ENCODE measurements around the gene SNCA. TPM values are rescaled to one million over a fixed set of nuclear protein-coding genes. Genes with fewer than 3 reads are reported as not detected.

Gene SNCA
- polyA plus RNA-seq, 3 donors: 13.2 to 39.4 (median 24.3) TPM

DNA sequence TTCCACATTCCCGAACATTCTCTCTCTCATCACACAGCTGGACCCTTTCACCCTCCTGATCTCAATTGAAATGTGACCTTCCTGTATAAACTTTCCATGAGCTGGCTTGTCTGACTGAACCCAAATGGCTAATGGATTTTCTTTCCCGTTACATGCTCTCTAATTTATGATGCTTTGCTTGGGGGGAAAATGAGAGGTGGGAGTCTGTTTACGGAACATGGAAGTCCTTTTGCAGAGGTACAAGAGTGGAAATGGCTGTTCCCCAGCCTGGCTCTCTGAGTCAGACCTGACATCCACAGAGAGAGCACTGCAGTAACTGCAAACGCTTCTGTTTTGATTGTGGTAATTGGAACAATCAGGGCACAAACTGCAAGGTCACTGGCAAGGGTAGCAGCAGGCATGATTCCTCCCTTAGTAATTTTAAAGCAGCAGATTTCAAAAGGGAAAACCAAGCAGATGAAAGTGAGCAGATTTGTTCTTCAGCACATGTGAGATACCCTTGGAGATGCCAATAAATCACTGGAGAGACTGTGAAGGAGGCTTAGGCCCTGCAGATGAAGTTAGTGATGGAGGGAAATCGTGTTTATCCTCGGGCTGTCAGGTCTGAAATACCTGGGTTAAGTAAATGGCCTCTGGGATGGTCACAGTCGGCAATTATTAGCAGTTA lies 83.9 kb downstream of the SNCA start:
- H3K4me3 ChIP-seq (replicated peaks in 1 of 3; ENCODE audit: low read depth in 2 of 3, low read length in 3 of 3): no peak overlapping the region
- no peaks in the 10 kb centered on the region for H3K27me3 ChIP-seq (ENCODE audit: control insufficient read depth in 2 of 2, insufficient read depth in 2 of 2, low read length in 2 of 2)
- no peak overlapping the region for H3K27ac Mint-ChIP-seq
- TF ChIP-seq, protein P1, sequence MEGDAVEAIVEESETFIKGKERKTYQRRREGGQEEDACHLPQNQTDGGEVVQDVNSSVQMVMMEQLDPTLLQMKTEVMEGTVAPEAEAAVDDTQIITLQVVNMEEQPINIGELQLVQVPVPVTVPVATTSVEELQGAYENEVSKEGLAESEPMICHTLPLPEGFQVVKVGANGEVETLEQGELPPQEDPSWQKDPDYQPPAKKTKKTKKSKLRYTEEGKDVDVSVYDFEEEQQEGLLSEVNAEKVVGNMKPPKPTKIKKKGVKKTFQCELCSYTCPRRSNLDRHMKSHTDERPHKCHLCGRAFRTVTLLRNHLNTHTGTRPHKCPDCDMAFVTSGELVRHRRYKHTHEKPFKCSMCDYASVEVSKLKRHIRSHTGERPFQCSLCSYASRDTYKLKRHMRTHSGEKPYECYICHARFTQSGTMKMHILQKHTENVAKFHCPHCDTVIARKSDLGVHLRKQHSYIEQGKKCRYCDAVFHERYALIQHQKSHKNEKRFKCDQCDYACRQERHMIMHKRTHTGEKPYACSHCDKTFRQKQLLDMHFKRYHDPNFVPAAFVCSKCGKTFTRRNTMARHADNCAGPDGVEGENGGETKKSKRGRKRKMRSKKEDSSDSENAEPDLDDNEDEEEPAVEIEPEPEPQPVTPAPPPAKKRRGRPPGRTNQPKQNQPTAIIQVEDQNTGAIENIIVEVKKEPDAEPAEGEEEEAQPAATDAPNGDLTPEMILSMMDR (IDR thresholded peaks at IDR 0.05): no peak
- no peaks in the 10 kb centered on the region for H3K4me1 Mint-ChIP-seq
- no peak for DNase-seq
- H3K36me3 Mint-ChIP-seq: no peaks in the 10 kb centered on the region
- no peak overlapping the region for H2AFZ ChIP-seq (ENCODE audit: insufficient read depth, low read depth, low read length, poor library complexity, severe bottlenecking)
- H4K20me1 ChIP-seq (ENCODE audit: insufficient read depth, low read length): no peaks in the 10 kb centered on the region
- 100% methylated on average over 3 of the region's 7 CpGs for WGBS (ENCODE audit: insufficient coverage)
- H3K4me2 ChIP-seq (replicated peaks; ENCODE audit: extremely low read depth, low read length, poor library complexity, severe bottlenecking): no peak overlapping the region
- no peaks in the 10 kb centered on the region for H3K9me3 Mint-ChIP-seq
- no peaks in the 10 kb centered on the region for H3K4me1 ChIP-seq (ENCODE audit: control insufficient read depth in 1 of 2, insufficient read depth in 2 of 2, low read length in 2 of 2)
- H3K79me2 ChIP-seq (ENCODE audit: insufficient read depth, low read length): no peaks in the 10 kb centered on the region
- H3K9ac ChIP-seq (ENCODE audit: insufficient read depth, low read length, poor library complexity, severe bottlenecking): no peak overlapping the region
- no peak overlapping the region for H3K4me3 Mint-ChIP-seq
- H3K27me3 Mint-ChIP-seq (ENCODE audit: low read depth in 3 of 3): peaks cover 0 to 2% (median 0%) of the 10 kb centered on the region in 3 donors
- H3K9me3 ChIP-seq (replicated peaks in 1 of 2; ENCODE audit: control insufficient read depth in 1 of 2, insufficient read depth in 1 of 2, low read length in 2 of 2): no peaks in the 10 kb centered on the region
- H3K27ac ChIP-seq (ENCODE audit: low read depth in 1 of 2, low read length in 2 of 2): no peak overlapping the region
- no peaks in the 10 kb centered on the region for H3K36me3 ChIP-seq (replicated peaks in 1 of 2; ENCODE audit: control insufficient read depth in 1 of 2, insufficient read depth in 2 of 2, low read length in 2 of 2)
- intact Hi-C loops (cut with micrococcal nuclease): no loop called here

- H3K36me3 ChIP-seq (replicated peaks in 1 of 2; ENCODE audit: control insufficient read depth in 1 of 2, insufficient read depth in 2 of 2, low read length in 2 of 2): no peaks in the 10 kb centered on the region
- H3K27ac ChIP-seq (ENCODE audit: low read depth in 1 of 2, low read length in 2 of 2): no peak overlapping the region
- Mint-ChIP-seq H3K27ac (no peak overlapping the region), H3K4me3 (no peak overlapping the region), H3K4me1 (no peaks in the 10 kb centered on the region), H3K27me3 (ENCODE audit: low read depth in 3 of 3) (peaks cover 0 to 2% (median 0%) of the 10 kb centered on the region in 3 donors), H3K9me3 (no peaks in the 10 kb centered on the region), H3K36me3 (no peaks in the 10 kb centered on the region)
- H3K4me3 ChIP-seq (replicated peaks in 1 of 3; ENCODE audit: low read depth in 2 of 3, low read length in 3 of 3): no peak overlapping the region
- no peak for DNase-seq
- H3K9me3 ChIP-seq (replicated peaks in 1 of 2; ENCODE audit: control insufficient read depth in 1 of 2, insufficient read depth in 1 of 2, low read length in 2 of 2): no peaks in the 10 kb centered on the region
- H3K9ac ChIP-seq (ENCODE audit: insufficient read depth, low read length, poor library complexity, severe bottlenecking): no peak overlapping the region
- 83% methylated on average over 1 of the region's 5 CpGs for WGBS (ENCODE audit: insufficient coverage)
- H3K4me2 ChIP-seq (replicated peaks; ENCODE audit: extremely low read depth, low read length, poor library complexity, severe bottlenecking): no peak overlapping the region
- H2AFZ ChIP-seq (ENCODE audit: insufficient read depth, low read depth, low read length, poor library complexity, severe bottlenecking): no peak overlapping the region
- intact Hi-C loops (cut with micrococcal nuclease): no loop called here
- H3K4me1 ChIP-seq (ENCODE audit: control insufficient read depth in 1 of 2, insufficient read depth in 2 of 2, low read length in 2 of 2): no peaks in the 10 kb centered on the region
- H4K20me1 ChIP-seq (ENCODE audit: insufficient read depth, low read length): no peaks in the 10 kb centered on the region
- H3K27me3 ChIP-seq (ENCODE audit: control insufficient read depth in 2 of 2, insufficient read depth in 2 of 2, low read length in 2 of 2): no peaks in the 10 kb centered on the region
- no peaks in the 10 kb centered on the region for H3K79me2 ChIP-seq (ENCODE audit: insufficient read depth, low read length)
- TF ChIP-seq, protein P1 (IDR thresholded peaks at IDR 0.05): no peak
Measured at GRCh38 chr4:89751416-89751815, 85.5 kb downstream of the SNCA start.
